NCI-H187 (cell line): Measurements from ENCODE around the gene WNT5A.

Source experiments
- DNase-seq, 2 experiments: peaks; one replicate each; lab custom pipeline; 2025; lab: John Stamatoyannopoulos, UW

WNT5A gene

GRCh38 chr3:55446850-55447249 is 40.3 kb downstream of the WNT5A start:
- DNase-seq: no peak

GRCh38 chr3:55445551-55445950 is 41.6 kb downstream of the WNT5A start:
- no peak for DNase-seq

DNA sequence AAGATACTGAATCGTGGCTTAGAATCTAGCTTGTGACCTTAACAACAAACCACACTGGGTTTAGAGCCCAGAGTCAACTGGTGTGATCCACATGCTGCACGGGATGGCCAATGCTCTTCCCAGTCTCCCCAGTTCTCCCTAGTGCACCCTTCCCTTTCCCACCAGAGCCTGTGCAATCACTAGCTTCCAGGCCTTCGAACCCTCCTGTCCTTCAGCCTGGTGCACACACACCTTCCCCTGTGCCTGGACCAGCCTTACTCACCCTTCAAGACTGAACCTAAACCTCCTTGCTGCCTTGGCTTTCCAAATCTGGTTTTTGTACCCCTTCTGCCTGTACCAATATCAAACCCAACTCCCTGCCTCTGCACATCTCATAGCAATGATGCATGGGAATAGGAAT is 43.8 kb downstream of the WNT5A start:
- DNase-seq: no peak

DNA sequence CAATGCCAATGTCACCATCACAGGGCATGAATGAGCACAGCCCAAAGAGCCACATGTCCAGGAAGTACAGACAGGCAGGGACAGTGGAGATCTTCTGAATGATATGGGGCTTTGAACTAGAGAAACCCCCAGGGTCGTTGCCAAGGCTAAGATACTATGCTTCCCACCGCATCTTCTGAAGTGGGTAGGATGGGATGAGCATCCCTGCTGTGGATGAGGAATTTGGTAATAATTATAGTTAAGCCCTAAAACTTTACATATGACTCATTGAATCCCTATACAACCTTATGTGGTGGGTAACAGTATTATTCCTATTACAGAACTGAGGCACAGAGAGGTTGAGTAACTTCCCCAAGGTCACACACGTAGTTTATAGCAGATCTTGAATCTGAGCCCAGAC is 44.2 kb downstream of the WNT5A start:
- DNase-seq: no peak

GRCh38 chr3:55441499-55441898 is 45.6 kb downstream of the WNT5A start:
- no peak for DNase-seq

GRCh38 chr3:55440104-55440708 is 46.9 kb downstream of the WNT5A start:
- DNase-seq: no peak

GRCh38 chr3:55439657-55440056 is 47.4 kb downstream of the WNT5A start:
- DNase-seq: no peak

- no peak for DNase-seq
These were observed 50.5 kb downstream of the WNT5A start for GRCh38 chr3:55436644-55437043.

DNA sequence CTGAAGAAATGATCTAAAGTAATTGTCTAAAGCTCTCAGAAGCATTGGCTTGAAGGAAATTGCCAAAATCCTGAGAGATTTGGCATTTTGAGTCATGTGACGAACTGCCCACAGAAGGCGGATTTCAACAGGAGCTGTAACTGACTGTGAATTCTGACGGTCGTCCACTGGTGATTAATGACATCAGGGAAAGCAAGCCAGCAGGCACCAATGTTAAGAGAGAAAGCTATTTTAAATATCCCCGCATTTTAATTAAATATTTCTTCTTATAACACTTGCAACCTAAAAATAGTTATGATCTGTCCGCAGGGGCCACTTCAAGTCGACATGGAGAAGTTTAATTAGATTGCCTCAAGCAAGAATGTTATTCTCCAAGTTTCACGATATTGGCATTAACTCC is 51.6 kb downstream of the WNT5A start:
- no peak for DNase-seq

GRCh38 chr3:55434789-55435188 is 52.3 kb downstream of the WNT5A start:
- no peak for DNase-seq

DNA sequence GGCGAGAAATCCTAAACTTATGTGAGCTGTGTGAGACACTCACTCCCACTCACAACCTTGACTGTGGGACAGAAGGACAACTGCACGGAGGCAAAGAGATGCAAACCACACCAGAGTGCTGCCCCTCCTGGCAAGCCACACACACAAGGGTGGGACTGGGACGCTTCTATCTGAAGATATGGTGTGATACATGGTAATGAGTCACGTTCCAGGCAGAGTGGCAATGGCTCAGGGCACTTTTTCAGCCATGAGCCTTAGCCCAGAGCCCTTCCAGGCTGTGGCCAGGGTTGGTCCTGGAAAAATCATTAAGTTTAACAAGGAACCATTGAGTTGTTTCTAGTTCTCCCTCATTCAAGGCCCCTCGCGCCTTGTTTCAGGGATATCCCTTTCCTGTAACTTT is 56.1 kb downstream of the WNT5A start:
- DNase-seq: no peak

GRCh38 chr3:55427739-55428138 is 59.4 kb downstream of the WNT5A start:
- no peak for DNase-seq

GRCh38 chr3:55426486-55426885 is 60.6 kb downstream of the WNT5A start:
- no peak for DNase-seq

GRCh38 chr3:55423782-55424181 is 63.3 kb downstream of the WNT5A start:
- no peak for DNase-seq

GRCh38 chr3:55417211-55417610 is 69.9 kb downstream of the WNT5A start:
- no peak for DNase-seq

DNA sequence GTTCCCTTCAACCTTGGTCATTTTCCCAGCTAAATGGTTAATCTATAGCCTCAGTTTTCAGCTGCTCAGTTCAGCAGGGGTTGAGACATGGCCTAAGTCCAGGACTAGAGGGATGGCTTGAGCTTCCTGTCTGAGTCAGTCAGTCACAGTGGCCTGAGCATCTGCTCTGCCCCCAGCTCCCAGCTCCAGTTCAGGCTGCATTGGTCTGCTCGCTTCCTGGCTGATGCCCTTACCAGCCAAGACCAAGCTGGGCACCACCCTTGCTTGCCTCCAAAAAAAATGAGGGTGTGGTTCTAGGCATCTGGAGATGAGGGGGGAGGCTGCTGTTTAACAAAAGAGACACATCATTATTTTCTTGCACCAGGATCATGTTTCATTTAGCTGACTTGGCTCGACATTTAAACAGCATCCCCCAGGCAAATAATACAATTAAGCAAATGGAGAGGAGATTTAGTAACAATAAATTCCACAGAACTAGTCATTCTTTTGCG is 70.7 kb downstream of the WNT5A start:
- DNase-seq: no peak
